Kidney tubule cell (primary cell): ENCODE results near the gene ERBB4.
A peak's percentile ranks its signal among the peaks of the same experiment; 100 is the strongest.

Source experiments
- DNase-seq: peaks from one replicate; pipeline ENCODE4 v3.0.0-alpha.2; 2018; ENCODE audit warnings: low spot score

ERBB4 gene

GRCh38 chr2:212428681-212429478 is 109.7 kb downstream of the ERBB4 start:
- no peak for DNase-seq

- DNase-seq = no peak
These were observed 111.0 kb downstream of the ERBB4 start for GRCh38 chr2:212427638-212428037.

GRCh38 chr2:212426637-212427412 is 111.8 kb downstream of the ERBB4 start:
- no peak for DNase-seq

GRCh38 chr2:212424082-212424481 is 114.5 kb downstream of the ERBB4 start:
- peak; percentile 67 for DNase-seq

DNA sequence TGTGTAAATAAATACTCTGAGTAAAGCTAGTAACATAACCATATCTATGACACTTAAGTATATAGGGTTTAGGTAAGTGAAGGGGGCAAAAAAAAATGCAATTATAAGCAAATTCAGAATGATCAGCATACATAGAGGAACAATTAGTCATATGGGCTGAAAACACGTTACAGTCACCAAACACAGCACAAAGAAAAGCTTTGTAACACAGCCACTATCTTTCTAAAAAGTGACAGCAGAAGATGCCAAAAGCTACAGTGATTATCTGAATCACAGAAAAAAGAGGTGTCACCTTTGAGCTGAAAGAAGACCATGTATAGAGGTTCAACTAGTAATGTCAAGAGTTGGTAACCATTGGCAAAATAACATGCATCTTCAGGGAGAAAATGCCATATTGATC is 115.5 kb downstream of the ERBB4 start:
- DNase-seq = no peak

- peak; percentile 36 for DNase-seq
These were observed 116.9 kb downstream of the ERBB4 start for GRCh38 chr2:212421556-212422334.

- no peak for DNase-seq
These were observed 122.5 kb downstream of the ERBB4 start for GRCh38 chr2:212416086-212416485.

GRCh38 chr2:212414767-212415211 is 123.8 kb downstream of the ERBB4 start:
- DNase-seq = no peak

GRCh38 chr2:212409560-212409959 is 129.0 kb downstream of the ERBB4 start:
- DNase-seq = peak; percentile 24

GRCh38 chr2:212408524-212408923 is 130.1 kb downstream of the ERBB4 start:
- no peak for DNase-seq

DNA sequence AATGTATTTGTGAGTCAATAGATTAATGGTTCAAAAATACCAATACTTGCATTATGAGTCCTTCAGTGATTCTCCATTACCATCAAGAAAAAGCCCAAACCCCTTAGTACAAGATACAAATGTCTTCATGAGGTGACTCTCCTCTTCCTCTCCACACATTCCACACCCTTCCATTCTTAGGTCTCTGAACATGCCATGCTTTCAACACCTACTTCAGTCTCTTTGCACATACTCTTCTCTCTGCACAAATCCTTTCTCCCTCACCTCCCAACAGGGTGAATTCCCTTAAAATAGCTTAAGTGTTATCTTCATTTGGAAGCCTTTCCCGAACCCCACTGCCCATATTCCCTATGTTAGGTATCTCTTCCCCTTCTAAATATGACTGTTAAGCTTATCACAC is 131.9 kb downstream of the ERBB4 start:
- DNase-seq = no peak

DNA sequence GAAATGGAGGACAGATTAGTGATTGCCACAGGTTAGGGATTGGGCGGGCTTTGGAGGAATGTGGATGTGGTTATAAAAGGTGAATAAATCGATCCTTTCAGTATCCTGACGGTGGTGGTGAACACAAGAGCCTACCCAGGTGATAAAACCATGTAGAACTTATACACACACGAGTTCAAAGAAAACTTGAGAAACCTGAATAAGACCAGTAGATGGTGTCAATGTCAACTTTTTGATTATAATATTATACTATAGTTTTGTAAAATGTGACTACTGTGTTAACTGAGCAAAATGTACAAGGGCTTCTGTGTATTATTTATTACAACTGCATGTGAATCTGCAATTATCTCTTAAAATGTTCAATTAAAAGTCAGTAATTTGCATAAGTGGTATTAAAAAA is 136.3 kb downstream of the ERBB4 start:
- DNase-seq = no peak

DNA sequence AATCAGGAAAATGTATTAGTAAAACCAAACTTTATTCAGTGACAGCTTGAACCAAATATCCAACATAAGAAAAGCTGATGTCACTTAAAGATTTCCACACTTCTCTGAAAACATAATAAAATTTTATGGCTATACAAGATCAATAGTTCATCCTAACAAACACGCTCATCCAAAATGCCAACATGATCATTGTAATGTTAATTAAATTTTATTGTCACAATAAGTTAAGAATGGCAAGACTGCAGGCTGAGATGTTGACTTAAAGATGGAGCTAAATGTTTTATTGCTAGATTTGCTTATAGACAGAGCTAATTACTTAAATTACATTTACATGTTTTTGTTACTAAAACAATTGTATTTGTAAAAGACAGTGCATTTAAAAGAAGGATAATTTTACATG is 140.3 kb downstream of the ERBB4 start:
- DNase-seq = no peak

GRCh38 chr2:212392544-212392943 is 146.1 kb downstream of the ERBB4 start:
- no peak for DNase-seq

GRCh38 chr2:212392043-212392442 is 146.6 kb downstream of the ERBB4 start:
- peak; percentile 65 for DNase-seq

DNA sequence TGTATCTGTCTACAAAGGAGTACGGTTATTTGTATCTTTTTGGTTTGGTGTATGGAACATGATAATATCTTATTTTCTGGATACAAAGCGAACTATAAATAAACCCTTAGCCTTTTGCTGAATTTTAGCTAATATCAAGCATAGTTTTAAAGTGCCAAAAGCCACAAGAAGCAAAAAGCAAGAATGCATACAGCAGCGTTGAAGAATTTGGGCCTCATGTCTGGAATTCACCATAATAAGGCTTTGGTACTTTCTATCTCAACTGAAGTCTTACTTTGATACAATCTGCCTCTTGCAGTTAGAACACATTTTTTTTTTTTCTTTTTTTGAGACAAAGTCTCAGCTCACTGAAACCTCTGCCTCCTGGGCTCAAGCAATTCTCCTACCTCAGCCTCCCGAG is 151.5 kb downstream of the ERBB4 start:
- no peak for DNase-seq

- DNase-seq = no peak
These were observed 153.4 kb downstream of the ERBB4 start for GRCh38 chr2:212385241-212385640.

DNA sequence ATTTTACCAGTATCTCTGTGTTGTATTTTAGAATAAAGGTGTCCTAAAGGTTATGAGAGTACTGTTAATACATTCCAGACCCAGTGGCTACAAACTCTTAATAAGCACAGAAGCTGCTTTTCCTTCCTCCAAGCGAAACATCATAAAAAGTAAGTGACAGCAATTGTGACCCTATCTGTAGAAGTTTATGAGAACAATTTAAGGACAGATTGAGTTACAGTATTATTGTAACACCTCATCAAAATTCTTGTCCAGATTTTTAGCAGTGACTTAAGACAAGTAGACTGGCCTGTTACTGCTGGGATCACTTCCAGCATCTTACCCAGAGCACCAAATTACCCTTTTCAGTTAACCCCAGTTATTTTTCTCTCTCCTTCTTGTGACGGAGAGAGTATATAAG is 154.6 kb downstream of the ERBB4 start:
- no peak for DNase-seq

GRCh38 chr2:212381428-212382102 is 157.0 kb downstream of the ERBB4 start:
- DNase-seq = no peak

- no peak for DNase-seq
These were observed 159.5 kb downstream of the ERBB4 start for GRCh38 chr2:212379103-212379502.

DNA sequence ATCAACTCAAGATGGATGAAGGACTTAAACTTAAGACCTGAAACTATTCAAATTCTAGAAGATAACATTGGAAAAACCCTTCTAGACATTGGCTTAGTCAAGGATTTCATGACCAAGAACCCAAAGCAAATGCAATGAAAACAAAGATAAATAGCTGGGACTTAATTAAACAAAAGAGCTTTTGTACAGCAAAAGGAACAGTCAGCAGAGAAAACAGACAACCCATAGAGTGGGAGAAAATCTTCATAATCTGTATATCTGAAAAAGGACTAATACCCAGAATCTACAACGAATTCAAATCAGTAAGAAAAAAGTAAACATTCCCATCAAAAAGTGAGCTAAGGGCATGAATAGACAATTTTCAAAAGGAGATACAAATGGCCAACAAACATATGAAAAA is 171.2 kb downstream of the ERBB4 start:
- DNase-seq = no peak
